Uterus (tissue), 2 donors: ENCODE results near the gene PCMT1.

Source experiments
- CTCF ChIP-seq, 4 experiments: fragments of 200-600 bp in 2 of 4; fragments of 450-650 bp in 2 of 4; sonication (generic) in 2 of 4; IDR thresholded peaks; one replicate each; pipeline ENCODE4 v1.5.1; 2016 to 2019; ENCODE audit warnings: antibody characterized with exemption in 4 of 4, mild to moderate bottlenecking in 2 of 4, moderate library complexity in 1 of 4
- POLR2A ChIP-seq, 2 donors: fragments of 450-650 bp; IDR thresholded peaks; one replicate each; pipeline ENCODE4 v1.6.1; 2016; ENCODE audit warnings: antibody characterized with exemption in 2 of 2, mild to moderate bottlenecking in 1 of 2, moderate library complexity in 1 of 2

GRCh38 chr6:149830731-149831307, 81.3 kb downstream of the PCMT1 start:
- TF ChIP-seq CTCF (IDR thresholded peaks at IDR 0.05) (no peak), POLR2A (IDR thresholded peaks at IDR 0.05) (no peak)
